Middle frontal gyrus (tissue), 1 donor: Measurements from ENCODE around the gene GFRA1.
"Not testable (repeated sequence)": the region's sequence is repeated elsewhere in the genome, so short reads cannot be mapped to it uniquely, and the experiment has no call there.

ENCODE experiments used
- DNase-seq: peaks from one replicate; pipeline ENCODE4 v3.0.0-alpha.2; 2015; ENCODE audit warnings: low spot score; ENCODE audit errors: extremely low spot score

The GFRA1 gene

DNA sequence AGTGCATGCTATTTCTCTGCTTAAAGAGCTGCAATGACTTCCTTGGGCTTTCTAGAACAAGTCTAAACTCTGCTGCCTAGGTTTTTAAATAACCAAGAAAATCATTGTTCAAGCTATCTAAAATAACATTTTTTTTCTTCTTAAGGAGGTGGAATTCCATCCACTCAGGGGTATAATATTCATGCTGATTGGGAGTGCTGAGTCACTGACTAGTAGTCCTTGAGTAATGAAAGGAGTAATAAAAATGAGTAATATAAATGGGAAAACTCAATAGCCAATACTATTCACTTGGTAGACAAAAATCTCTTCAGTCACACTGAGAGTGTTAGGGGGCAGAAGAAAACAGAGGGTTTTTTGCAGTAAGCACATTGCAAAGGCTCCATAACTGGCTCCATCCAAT, 72.0 kb downstream of the GFRA1 start:
- DNase-seq, result no peak

DNA sequence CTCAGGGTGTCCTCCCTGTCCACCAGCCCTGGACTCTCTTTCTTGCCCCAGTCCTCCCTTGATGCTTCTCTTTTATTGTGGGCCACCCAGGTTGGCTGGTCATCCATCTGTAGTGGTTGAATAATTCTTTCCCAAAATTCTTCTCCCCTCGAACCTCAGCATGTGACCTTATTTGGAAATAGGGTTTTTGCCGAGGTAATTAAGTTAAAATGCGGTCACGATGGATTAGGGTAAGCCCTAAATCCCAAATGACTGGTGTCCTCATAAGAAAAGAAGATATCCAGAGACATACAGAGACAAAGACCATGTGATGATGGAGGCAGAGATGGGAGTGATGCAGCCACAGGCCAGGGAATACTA, 74.3 kb downstream of the GFRA1 start:
- DNase-seq, result no peak

DNA sequence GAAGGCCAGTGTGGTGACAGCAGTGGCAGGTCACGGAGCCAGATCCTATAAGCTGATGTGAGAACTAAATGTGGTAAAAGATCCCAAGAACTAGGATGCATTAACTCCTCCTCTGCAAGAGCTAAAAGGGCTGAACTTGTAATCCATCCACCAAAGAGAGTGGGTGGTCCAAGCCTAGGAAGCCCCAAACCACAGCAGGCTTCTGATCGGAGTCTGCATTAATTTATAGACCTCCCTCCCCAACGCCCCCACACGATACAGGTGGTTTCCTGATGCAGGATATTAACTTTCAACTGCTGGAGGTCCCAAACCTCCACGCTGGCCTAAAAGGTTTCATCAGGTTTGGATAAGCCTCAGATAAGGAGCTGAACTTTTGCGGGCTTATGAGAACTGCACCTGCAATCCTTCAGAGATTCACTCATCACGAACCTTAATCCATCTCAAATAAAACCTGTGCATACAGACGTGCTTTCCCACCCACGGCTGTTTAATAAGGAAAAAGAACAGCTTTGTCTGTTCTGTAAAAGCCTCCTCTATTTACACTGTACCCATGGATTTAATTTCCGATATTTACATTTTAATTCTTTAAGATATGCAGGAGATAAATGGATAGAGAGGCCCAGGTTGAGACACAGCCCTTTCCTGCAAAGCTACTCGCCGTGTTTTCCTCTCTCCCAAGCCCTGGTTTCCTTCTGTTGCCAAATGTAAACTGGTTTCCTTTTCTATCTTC, 74.9 kb downstream of the GFRA1 start:
- no peak for DNase-seq

DNA sequence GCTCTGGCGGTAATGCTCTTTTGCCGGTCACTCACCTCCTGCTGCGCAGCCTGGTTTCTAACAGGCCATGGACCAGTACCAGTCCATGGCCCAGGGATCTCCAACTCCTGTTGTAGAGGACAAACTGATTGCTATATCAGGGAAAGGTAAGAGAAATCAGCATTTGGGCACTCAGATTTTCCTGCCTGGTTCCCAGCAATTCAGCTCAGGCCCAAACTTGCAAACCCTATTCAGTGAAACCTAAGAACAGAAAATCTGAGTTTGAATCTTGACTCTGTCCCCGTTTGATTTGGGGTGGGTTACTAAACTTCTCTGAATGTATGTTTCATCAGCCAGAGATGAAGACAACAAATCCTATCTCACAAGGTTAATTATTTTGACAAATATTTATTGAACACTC, 77.4 kb downstream of the GFRA1 start:
- no peak for DNase-seq

DNA sequence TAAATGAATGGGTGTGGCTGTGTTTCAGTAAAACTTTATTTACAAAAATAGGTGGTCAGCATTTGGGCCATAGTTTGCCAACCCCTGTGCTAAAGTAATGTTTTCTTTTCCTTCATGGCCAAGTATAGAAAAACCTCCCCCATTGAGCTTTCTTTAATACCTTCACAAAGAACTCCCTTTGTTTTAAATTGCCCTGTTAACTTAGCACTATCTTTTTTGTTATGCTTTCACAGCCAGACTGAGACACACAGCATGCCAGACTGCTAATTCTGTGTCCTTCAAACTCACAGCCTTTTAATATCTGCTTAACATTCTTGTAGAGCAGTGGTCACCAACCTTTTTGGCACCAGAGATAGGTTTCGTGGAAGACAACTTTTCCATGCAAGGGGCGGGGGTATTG, 78.0 kb downstream of the GFRA1 start:
- no peak for DNase-seq

DNA sequence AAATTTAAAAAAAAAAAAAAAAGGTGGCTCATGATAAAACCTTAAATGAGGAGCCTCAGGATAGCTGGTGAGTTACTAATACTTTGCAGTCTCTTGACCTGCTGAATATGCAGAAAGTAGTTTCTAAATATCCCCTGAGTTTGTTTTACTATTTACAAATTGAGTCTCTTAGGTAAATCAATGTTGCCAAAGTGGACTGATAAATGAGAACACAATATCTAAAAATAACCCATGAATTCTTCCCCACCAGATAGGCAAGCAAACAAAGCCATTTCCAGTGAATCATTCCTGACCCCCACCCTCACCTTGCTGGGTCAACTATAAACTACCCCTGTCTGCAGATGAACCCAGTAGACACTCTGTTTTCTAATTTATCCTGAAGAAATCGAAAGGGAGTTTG, 78.9 kb downstream of the GFRA1 start:
- no peak for DNase-seq

DNA sequence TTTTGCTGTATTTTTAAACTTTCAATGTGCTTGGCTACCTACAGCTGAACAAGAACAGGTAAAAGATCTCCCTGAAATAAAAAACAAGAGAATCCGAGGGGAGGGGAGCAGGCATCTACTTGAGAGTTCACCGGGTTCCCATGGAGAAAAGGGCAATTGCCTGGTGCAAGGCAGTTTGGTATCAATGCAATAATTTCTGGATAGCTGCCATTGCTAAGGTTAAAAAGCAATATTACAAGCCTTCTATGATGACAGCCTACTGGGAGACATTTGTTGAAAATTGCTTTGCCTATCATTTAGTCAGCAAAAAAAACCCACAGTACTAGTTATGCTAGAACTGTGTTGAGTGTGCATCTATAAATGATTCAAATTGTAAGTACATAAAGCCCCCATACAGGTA, 82.1 kb downstream of the GFRA1 start:
- no peak for DNase-seq

DNA sequence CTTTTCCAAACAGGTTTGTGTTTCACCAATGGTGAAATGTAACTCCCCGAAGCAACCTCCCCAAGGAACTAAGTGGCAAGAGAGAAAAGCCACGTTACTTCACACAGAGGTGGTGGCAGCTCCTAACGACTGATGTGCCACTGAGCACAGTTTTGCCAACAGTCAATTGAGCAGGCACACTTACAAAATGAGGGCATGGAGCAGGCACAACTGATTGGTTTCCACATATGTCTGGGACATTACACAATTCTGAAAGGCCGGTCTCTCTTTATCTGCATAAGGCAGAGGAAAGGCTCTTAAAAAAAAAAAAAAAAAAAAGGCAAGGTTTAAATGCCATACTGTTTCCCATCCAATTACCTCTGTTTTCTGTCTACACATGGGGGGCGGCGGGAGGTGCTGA, 86.7 kb downstream of the GFRA1 start:
- no peak for DNase-seq

DNA sequence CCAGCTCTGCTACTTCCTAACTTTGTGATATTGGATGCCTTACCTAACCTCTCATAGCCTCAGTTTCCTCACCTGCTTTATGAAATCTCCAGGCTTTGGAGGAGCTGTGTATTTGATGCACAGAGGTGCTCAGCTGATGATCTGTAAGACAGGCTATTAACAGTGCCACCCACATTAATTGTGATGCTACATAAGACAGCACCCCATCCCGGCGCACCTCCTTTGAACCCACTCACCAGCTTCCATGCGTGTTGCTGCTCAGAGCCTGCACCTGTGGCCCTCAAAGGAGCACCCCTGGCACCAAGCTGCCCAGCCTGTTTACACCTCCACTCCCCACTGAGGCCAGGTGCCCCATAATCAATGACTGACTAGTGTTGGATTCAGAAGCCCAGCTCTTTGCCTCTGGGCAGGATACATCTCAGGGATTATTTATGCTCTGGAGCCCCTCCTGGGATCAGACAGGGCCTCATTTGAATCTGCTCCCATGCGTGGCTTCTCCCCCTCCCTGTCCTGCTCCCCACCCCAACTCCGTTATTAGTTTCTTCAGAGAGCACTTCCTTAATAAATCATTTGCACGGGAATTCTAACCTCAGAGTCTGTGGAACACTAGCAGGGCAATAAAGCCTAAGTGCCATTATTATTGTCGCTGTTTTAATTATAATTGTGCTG, 87.7 kb downstream of the GFRA1 start:
- DNase-seq, result no peak

DNA sequence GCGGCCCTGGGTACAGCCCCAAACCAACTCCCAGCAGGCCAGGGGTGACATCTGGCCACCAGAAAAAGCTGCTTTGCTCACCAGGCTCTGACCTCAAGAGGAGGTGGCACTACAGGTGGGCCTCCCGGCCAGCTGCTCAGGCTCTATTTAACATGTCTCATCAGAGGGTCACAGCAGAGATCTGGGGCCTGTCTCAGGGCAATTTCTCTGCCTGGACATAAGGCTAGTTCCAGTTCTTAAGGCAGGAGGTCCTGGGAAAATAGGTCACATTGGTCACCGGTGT, 88.6 kb downstream of the GFRA1 start:
- no peak for DNase-seq

DNA sequence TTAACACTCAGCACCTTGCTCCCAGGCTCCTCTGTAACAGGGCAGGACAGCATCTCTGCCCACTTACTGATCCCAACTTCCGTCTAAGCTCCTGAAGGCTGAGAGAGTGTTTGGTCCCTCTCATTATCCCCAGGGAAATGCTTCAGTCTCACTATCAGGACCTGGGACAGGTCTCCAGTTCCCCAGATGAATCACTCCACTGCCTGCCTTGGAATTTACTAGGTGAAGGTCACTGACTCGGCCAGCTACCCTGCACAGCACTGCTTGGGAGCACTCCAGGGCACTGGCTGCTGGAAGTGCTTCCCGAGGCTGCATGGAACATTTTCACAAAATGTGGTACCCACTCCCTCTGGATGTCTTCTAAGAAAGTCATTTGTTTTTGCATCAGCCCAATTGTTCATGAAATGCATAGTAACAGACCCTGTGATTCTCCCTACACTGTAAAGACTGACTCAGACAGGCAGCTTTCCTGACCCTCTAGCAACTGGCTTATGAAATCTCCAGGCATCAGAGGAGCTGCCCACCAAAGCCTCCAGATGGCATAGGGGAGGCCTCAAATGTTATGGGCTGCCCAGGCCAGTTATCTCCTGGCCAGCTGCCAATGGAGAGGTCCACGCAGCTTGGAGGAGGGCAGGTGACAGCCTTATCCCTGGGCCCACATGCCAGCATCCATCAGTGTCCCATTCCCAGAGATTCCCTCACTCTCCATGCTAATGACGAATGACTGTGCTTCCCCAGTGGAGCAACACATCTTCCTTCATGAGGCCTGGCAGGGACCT, 89.1 kb downstream of the GFRA1 start:
- no peak for DNase-seq

DNA sequence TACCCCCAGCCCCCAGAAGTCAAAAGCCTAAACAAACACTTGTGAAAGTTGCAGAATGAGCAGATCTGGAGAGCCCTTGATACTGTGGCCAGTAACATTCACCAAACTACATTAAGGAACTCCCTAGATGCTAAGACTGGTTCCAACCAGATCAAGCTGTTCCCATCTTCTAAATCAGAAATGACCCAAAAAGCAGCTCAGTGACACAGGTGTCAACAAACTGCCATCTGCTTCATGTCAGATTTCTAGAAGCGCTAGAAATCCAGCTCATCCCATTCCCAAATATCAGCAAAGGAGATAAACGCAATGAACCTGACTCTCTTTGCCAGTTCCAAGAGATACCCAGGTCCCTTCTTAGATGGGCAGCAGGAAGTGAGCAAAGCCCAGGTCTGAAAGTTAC, 90.6 kb downstream of the GFRA1 start:
- no peak for DNase-seq

DNA sequence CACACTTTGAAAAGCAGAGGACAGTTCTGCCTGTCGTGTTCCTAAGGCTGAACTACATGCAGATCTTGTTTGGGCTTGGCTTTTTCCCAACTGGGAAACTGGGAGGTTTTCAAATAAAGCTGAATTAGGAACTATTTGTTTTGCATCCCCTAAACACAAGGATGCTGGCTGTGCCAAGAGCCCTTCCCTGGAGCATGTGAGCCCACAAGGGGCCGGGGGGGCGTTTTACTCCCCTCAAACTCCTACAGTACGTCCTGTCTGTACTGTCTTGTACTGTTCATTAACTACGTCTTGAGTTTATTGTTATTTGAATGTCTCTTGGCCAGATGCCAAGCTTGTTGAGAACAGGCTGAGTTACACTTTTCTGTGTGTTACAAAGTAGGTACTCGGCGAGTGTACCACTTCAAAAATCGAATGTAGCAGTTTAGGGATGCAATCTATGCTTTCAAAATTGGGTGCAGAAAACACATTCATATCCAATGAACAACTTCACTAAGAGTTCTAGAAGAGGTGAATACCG, 94.9 kb downstream of the GFRA1 start:
- DNase-seq, result no peak

DNA sequence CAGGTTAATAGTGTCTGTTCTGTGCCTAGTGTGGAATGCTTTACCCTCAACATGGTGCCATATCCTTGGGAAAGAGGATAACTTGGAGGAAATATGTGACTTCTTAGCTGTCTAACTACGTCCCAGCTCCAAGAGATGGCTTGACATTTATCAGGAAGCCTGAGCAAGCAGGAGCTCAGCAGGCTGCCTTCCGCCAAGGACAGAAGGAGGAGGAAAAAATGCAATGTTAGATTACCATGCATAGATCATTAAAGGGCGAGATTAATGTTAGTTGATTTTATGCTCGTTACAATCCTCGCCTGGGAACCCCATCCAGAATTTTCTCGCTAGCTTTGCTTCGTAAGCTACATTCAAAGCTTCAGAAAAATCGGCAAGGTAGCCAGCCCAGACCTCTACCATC, 97.8 kb downstream of the GFRA1 start:
- DNase-seq, result no peak

DNA sequence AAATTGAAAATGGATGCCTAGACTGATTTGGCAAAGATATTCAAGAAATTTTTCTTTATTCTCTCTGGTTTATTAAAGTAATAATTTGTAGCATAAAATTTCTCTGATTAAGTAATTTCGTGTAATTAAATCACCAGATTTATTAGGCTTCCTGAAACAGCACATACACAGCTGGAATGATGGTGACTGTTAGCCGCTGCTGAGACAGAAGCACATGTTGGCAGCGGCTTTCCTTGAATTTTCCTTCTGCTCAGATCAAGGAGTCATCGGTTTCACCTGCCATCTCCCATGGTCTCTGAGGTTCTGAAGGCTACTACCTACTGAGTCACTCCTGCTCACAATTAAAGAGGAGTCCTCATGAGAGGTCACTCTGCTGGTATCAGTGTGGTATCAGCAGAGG, 101.5 kb downstream of the GFRA1 start:
- DNase-seq, result no peak

DNA sequence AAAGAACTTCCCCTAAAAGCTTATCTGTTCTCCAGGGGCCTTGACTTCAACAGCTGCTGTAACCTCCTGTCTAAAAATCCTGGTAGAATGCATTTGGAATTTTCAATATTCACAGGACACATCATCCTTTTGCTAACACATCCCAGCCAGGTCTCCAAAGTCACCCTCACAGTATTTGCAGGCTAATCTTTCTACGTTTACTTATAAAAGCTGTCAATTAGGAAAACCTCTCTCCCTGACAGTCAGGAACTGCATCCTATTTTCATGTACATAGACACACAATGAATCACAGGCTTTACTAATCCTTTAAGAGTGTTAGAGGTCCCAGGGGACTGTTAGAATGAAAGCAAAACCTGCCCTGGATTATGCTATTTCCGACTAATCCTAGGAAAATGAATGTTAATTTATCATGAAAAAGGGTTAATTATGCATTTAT, 102.2 kb downstream of the GFRA1 start:
- no peak for DNase-seq

DNA sequence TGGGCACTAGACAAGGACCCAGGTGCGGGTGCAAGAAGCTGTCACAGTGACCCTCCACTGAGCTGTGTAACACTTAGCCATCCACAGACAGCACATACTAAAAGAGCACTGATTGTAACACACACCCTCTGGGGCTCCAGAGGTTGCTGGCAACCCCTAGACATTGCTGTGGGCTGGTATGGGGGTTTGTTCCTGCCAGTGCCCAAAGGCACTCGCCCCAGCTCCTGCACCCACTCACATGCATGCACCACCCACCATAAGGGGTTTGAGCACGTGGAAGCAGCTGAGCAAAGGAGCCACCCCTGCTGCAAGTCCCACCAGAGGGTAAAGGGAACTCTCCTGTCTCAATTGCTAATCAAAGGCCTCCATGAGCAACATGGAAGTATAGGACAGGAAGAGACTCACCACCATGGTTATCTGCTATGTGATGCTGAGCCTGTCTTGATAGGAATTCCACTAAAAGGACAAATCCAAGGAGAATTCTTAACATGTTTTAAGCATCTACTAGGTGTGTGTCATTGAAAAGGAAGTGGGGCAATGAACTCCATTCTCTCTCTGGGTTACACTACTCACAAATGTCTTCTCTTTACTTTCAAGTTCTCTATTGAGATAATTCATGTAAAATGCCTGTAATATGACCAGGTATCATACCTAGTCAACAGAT, 103.1 kb downstream of the GFRA1 start:
- DNase-seq, result no peak

DNA sequence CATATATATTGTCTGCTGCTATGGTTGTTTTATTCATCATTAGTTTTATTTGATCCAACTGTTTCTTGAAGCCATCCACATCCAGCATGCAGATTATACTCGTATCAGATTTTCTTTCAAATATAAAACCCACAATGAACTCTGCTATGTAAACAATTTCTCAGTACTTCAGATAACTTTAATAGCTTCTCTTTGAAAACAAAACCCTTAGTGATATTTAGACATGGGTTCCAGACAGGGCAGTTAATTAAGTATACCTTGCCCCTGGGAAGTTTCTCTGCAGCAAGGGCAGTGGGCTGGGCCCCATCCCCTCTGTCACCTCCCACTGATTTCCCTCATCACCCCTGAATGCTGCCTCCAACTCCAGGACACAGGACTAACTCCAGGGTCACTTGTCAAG, 104.3 kb downstream of the GFRA1 start:
- no peak for DNase-seq

DNA sequence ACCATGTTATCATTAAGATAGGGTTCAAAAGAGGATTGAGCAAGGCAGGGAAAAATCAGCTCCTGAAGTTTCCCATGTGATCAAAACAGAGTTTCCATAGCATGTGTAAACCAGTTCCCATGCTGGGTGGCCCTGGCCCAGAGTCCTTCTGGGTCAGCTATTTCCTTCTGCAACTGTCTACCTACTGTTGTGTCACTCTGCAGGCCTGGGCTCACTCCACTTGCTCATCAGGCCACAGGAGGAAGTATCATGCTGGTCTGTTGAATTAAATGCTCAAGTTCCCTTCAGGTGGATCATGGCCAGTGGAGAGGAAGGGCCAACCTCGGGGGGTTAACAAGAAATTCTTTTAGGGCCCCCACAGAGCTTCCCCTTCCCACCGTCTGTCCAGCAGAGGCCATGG, 104.7 kb downstream of the GFRA1 start:
- DNase-seq, result no peak

DNA sequence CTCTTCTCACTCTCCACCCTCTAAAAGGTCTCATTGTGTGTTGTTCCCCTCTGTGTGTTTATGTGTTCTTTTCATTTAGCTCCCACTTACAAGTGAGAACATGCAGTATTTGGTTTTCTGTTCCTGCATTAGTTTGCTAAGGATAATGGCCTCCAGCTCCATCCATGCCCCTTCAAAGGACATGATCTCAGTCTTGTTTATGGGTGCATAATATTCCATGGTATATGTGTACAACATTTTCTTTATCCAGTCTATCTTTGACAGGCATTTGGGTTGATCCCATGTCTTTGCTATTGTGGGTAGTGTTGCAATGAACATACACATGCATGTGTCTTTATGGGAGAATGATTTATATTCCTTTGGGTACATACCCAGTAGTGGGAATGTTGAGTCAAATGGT, 107.1 kb downstream of the GFRA1 start:
- not testable (repeated sequence) for DNase-seq

DNA sequence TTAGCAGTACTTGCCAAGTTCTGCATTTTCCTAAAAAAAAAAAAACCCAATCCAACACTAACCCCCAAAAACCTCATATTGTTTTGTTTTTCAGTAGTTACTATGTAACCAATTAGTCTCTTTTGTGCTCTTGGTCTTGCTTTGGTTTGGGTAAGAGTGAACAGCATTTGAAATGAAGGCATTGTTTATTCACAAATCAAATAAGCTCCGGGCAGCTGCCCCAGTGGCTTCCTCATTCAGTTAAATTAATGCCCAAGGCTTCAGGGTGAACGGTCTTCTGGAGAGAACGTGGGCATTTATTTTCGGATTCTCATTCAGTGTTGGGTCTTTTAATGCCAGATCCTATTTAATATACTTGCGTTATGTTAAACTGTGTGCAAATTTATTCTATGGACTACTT, 108.7 kb downstream of the GFRA1 start:
- DNase-seq, result no peak
